Osteocyte (in vitro differentiated cells): ENCODE results near the gene DNAH2. TPM values are rescaled to one million over a fixed set of nuclear protein-coding genes. Genes with fewer than 3 reads are reported as not detected.

ENCODE experiments used
- DNase-seq: peaks from one replicate; pipeline ENCODE4 v3.0.0; 2021; ENCODE audit warnings: mixed read lengths; ENCODE audit not compliant: unreplicated experiment; ENCODE audit errors: extremely low spot score
- H3K27ac Mint-ChIP-seq: one replicate; pipeline ENCODE4 v1.8.0; 2021; ENCODE audit warnings: mild to moderate bottlenecking, mixed read lengths; ENCODE audit not compliant: unreplicated experiment
- H3K27me3 Mint-ChIP-seq: one replicate; pipeline ENCODE4 v1.8.0; 2021; ENCODE audit warnings: mixed read lengths; ENCODE audit not compliant: unreplicated experiment
- H3K36me3 Mint-ChIP-seq: one replicate; pipeline ENCODE4 v1.8.0; 2021; ENCODE audit warnings: mixed read lengths; ENCODE audit not compliant: unreplicated experiment
- H3K4me1 Mint-ChIP-seq: one replicate; pipeline ENCODE4 v1.8.0; 2021; ENCODE audit warnings: mixed read lengths; ENCODE audit not compliant: unreplicated experiment
- H3K4me3 Mint-ChIP-seq: one replicate; pipeline ENCODE4 v1.8.0; 2021; ENCODE audit warnings: mild to moderate bottlenecking, moderate library complexity, mixed read lengths; ENCODE audit not compliant: unreplicated experiment
- H3K9me3 Mint-ChIP-seq: one replicate; pipeline ENCODE4 v1.8.0; 2021; ENCODE audit warnings: mixed read lengths; ENCODE audit not compliant: unreplicated experiment
- CTCF ChIP-seq: fragments of 200-600 bp; sonication (generic); IDR thresholded peaks from 2 replicates; pipeline ENCODE4 v1.5.0; 2021; ENCODE audit warnings: antibody characterized with exemption, mild to moderate bottlenecking, moderate library complexity
- total RNA-seq: library from RNA; stranded (reverse); gene quantifications from 2 replicates; pipeline ENCODE4 v1.2.1, GENCODE V29; 2021

Gene DNAH2
- total RNA-seq, 1 donor from 2014 or later: 0.03 TPM

- no peak for DNase-seq
- Mint-ChIP-seq H3K9me3 (no peaks in the 10 kb centered on the region), H3K4me3 (peak overlapping the region; percentile 76), H3K36me3 (no peaks in the 10 kb centered on the region), H3K4me1 (peaks cover 27% of the 10 kb centered on the region), H3K27me3 (peaks cover 15% of the 10 kb centered on the region), H3K27ac (peak overlapping the region; percentile 75)
- no peak for TF ChIP-seq CTCF
Measured at GRCh38 chr17:7703584-7704479, 13.7 kb upstream of the DNAH2 start.

DNA sequence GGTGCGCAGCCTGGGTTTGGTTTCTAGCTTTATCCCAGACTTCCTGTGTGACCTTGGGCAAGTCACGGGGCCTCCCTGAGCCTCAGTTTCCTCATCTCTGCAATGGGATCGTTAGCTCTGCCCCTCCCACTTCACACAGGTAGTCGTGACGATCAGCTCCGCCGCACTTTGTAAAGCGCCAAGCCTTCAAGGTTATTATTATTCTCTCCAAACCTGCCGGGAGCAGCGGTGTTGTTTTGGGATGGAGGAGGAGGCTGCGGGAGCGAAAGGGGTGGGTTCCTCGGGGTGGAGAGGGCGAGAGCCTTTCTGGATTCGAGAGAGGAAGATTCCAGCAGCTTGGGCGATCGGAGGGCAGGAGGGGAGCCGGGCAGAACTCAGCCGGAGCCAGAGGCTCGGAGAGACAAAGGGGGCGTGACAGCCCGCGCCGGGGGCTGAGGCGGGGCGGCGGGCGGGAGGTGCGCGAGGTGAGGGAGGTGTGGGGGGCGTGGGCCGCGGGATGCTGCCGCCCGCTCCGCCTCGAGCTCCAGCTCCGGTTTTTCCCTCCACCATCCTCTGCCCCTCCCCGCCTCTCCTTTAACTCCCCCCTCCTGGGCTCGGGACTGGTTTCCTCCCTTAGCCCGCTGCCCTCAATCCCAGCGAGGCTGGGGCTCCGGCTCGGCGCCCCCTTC lies 12.8 kb upstream of the DNAH2 start, which contains the start of gene EFNB3:
Gene EFNB3 (plus strand): TSS at position 602 of the 668 bp plus-strand sequence. CDS start 397 bp downstream, outside the sequence.
- H3K27ac Mint-ChIP-seq: peak within 1 kb of the TSS; percentile 75
- H3K4me1 Mint-ChIP-seq: peaks cover 27% of the 10 kb centered on the region
- peaks cover 15% of the 10 kb centered on the region for H3K27me3 Mint-ChIP-seq
- peak within 1 kb of the TSS; percentile 76 for H3K4me3 Mint-ChIP-seq
- H3K9me3 Mint-ChIP-seq: no peaks in the 10 kb centered on the region
- no peaks in the 10 kb centered on the region for H3K36me3 Mint-ChIP-seq
- TF ChIP-seq CTCF: no peak
- no peak for DNase-seq

DNA sequence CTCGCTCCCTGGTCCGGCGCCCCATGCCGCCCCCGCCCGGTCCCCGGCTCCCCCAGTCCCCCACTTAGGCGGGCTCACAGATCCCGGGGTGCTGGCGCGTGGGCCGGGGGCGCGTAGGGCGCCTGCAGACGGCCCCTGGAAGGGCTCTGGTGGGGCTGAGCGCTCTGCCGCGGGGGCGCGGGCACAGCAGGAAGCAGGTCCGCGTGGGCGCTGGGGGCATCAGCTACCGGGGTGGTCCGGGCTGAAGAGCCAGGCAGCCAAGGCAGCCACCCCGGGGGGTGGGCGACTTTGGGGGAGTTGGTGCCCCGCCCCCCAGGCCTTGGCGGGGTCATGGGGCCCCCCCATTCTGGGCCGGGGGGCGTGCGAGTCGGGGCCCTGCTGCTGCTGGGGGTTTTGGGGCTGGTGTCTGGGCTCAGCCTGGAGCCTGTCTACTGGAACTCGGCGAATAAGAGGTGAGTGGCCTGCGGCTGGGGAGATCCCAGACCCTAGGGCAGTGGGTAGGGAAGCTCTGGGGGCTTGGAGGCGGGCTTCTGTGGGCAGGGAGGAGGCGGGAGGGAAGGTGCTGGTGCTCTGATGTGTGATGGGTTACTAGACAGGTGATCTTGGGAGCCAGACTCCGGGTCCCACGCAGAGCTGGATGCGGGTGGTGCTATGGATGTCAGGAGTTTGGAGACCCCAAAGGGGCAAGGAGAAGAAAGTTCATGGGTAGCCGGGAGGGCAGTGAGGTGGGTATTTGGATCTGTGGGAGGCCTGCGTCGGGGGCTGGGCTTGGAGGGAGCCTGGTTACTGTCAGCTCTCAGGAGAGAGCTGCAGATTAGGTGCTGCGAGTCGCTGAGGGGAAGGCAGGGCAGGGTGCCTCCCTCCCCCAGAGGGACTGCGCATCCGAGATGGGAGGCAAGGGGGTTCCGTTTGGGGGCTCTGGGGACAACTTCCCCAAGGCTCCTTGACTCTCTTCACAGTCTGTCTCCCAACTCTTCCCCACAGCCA lies 12.0 kb upstream of the DNAH2 start:
- H3K27ac Mint-ChIP-seq: no peak overlapping the region
- no peaks in the 10 kb centered on the region for H3K9me3 Mint-ChIP-seq
- peaks cover 27% of the 10 kb centered on the region for H3K4me1 Mint-ChIP-seq
- peak overlapping the region; percentile 76 for H3K4me3 Mint-ChIP-seq
- no peak for DNase-seq
- peaks cover 16% of the 10 kb centered on the region for H3K27me3 Mint-ChIP-seq
- no peaks in the 10 kb centered on the region for H3K36me3 Mint-ChIP-seq
- TF ChIP-seq CTCF: no peak

DNA sequence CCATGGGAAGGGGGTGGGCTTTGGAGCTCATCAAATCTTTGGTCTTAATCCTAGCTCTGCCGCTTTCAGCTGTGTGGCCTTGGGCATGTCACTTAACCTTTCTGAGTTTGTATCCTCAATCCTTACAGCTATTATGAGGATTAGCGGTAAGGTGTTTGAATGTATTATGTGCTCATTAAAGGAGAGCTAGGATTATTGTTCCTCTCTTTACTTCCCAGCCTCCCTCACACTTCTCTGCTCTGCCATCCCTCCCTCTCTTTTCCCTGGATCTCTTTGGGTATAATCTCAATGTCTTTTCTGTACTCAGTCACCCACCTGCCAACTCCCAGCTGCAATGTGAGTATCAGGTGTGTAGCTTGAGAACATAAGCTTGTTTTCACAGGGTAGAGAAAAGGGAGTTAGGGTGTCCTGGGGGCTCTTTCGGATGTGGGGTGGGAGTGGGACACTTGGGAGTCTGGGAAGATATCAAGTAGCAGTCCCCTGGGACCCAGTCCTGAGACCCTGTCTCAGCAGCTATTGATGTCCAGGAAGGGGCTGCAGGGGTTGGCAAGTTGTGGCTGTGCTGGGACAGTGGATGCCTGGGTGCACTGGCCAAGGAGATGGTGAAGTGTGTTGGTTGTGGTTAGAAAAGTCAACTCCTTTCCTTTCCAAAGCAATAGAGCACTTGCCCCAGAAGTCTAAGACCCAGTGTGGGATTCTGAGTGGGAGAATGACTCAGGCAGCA lies 10.8 kb upstream of the DNAH2 start:
- no peak for DNase-seq
- H3K27ac Mint-ChIP-seq: no peak overlapping the region
- no peak overlapping the region for H3K4me3 Mint-ChIP-seq
- TF ChIP-seq CTCF: no peak
- no peaks in the 10 kb centered on the region for H3K36me3 Mint-ChIP-seq
- H3K9me3 Mint-ChIP-seq: no peaks in the 10 kb centered on the region
- peaks cover 27% of the 10 kb centered on the region for H3K4me1 Mint-ChIP-seq
- peaks cover 28% of the 10 kb centered on the region for H3K27me3 Mint-ChIP-seq
